CD4-positive, alpha-beta T cell treated with Interleukin-12 subunit alpha and Interleukin-12 subunit beta, for 1 hour (primary cell): Measurements from ENCODE around the gene CFTR.
"Not testable (repeated sequence)": the region's sequence is repeated elsewhere in the genome, so short reads cannot be mapped to it uniquely, and the experiment has no call there.

Experiments
- DNase-seq: peaks from one replicate; pipeline ENCODE4 v3.0.0-alpha.2; 2020

CFTR gene

GRCh38 chr7:117698018-117698417 is 218.2 kb downstream of the CFTR start:
- DNase-seq = no peak

GRCh38 chr7:117704063-117704462 is 224.2 kb downstream of the CFTR start:
- DNase-seq = no peak

GRCh38 chr7:117705630-117706029 is 225.8 kb downstream of the CFTR start:
- DNase-seq = no peak

GRCh38 chr7:117706210-117706609 is 226.4 kb downstream of the CFTR start:
- no peak for DNase-seq

- no peak for DNase-seq
These were observed 227.3 kb downstream of the CFTR start for GRCh38 chr7:117707080-117707479.

- DNase-seq = not testable (repeated sequence)
These were observed 228.3 kb downstream of the CFTR start for GRCh38 chr7:117708173-117708572.

- DNase-seq = no peak
These were observed 231.7 kb downstream of the CFTR start for GRCh38 chr7:117711556-117711955.

- DNase-seq = no peak
These were observed 236.1 kb downstream of the CFTR start for GRCh38 chr7:117715784-117716445.

GRCh38 chr7:117716707-117717299 is 237.0 kb downstream of the CFTR start:
- DNase-seq = no peak

- no peak for DNase-seq
These were observed 237.5 kb downstream of the CFTR start for GRCh38 chr7:117717357-117717756.
